Measurements from ENCODE around the gene RCAN1. TPM values are rescaled to one million over a fixed set of nuclear protein-coding genes. Genes with fewer than 3 reads are reported as not detected.

Gene RCAN1
- total and polyA plus RNA-seq, 9 of the 15 experiments (the other 6 are each of a cell fraction or from before 2014, with no cell fraction given), result 4.4 to 16.5 (median 12.3) TPM

- no peak for TF ChIP-seq ZNF318 (IDR thresholded peaks at IDR 0.05; ENCODE audit: borderline replicate concordance in 1 of 2, low read depth in 1 of 2)
- TF ChIP-seq PHB2 (IDR thresholded peaks at IDR 0.05; ENCODE audit: low read depth), result no peak
- no peak for TF ChIP-seq ETV5 (CRISPR knock-in tag; IDR thresholded peaks at IDR 0.05; ENCODE audit: low read depth)
- no peak for TF ChIP-seq ZKSCAN8 (CRISPR knock-in tag; IDR thresholded peaks at IDR 0.05)
- TF ChIP-seq SMARCA4 (IDR thresholded peaks at IDR 0.05), result no peak
- no peak for TF ChIP-seq RAD21 (CRISPR knock-in tag; conservative IDR thresholded peaks at IDR 0.05 in 1 of 2, IDR thresholded peaks at IDR 0.05 in 1 of 2)
- TF ChIP-seq ZNF655 (CRISPR knock-in tag; IDR thresholded peaks at IDR 0.05), result no peak
- no peak for TF ChIP-seq ZNF77 (CRISPR knock-in tag; IDR thresholded peaks at IDR 0.05)
- peak; percentile 67; the same call in 1 of the 2 replicates for TF ChIP-seq EGR1 (conservative IDR thresholded peaks at IDR 0.05)
- no peak for TF ChIP-seq HLTF (IDR thresholded peaks at IDR 0.05)
- no peak for TF ChIP-seq GABPB2 (CRISPR knock-in tag; conservative IDR thresholded peaks at IDR 0.05)
- no peak for TF ChIP-seq MCM2 (IDR thresholded peaks at IDR 0.05; ENCODE audit: low read depth)
- no peak for TF ChIP-seq CCNT2 (IDR thresholded peaks at IDR 0.05; ENCODE audit: borderline replicate concordance, extremely low read depth, insufficient read length, low read depth, low read length)
- TF ChIP-seq NCOA1 (IDR thresholded peaks at IDR 0.05; ENCODE audit: low read depth), result no peak
- no peak for TF ChIP-seq LCOR (CRISPR knock-in tag; IDR thresholded peaks at IDR 0.05)
- TF ChIP-seq, protein P1, sequence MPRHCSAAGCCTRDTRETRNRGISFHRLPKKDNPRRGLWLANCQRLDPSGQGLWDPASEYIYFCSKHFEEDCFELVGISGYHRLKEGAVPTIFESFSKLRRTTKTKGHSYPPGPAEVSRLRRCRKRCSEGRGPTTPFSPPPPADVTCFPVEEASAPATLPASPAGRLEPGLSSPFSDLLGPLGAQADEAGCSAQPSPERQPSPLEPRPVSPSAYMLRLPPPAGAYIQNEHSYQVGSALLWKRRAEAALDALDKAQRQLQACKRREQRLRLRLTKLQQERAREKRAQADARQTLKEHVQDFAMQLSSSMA (CRISPR knock-in tag; IDR thresholded peaks at IDR 0.05), result 0 out of 2 replicates have a peak, but pooled peaks have one; percentile 11
- no peak for TF ChIP-seq ZNF79 (CRISPR knock-in tag; IDR thresholded peaks at IDR 0.05; ENCODE audit: low read depth)
Observed at GRCh38 chr21:34613679-34614627, 960 bp downstream of the RCAN1 start (continued).
